ENCODE data around the gene KIF5A.

The KIF5A gene

DNA sequence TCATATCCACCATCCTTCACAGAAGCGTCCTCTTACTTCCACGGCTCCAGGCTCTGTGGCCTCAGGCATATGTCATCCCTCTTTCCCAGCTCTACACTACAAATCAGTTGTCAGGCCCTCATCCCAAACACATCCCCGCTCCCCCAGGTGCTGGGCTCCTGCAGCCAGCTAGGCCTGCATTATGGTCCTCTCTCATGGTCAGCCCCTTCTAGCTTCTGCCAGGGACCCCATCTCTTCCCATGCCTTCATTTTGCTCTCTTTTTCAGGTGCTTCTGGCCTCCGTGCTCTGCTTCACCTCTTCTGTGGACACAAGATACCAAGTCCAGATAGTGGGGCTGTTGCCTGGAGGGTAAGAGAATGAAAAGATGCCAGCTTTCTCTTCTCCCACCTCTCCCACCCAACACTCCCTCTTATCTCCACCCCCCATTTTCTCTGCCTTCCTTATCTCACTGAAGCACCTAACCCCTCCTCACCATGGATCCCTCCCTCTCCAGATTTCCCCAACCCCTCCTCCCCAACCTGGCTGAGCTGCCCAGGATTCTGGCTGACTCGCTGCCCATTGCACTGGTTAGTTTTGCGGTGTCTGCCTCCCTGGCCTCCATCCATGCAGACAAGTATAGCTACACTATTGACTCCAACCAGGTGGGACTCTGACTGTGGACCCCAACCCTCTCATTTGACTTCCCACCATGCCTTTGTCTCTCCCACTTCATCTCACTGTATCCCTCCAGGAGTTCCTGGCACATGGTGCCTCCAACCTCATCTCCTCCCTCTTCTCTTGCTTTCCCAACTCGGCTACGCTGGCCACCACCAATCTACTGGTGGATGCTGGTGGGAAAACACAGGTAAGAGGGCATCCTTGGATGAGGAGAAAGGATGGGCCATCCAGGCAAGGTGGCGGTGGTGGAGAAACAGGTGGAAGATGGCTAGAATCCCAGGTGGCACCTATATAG is 72.7 kb downstream of the KIF5A start:
- no peak for ATAC-seq
- TF ChIP-seq TCF4 (CRISPR knock-in tag; IDR thresholded peaks at IDR 0.05; ENCODE audit: borderline replicate concordance) (no peak), ZC3H10 (CRISPR knock-in tag; IDR thresholded peaks at IDR 0.05) (no peak), BACH2 (CRISPR knock-in tag; IDR thresholded peaks at IDR 0.05; ENCODE audit: borderline replicate concordance) (no peak), CSRNP3 (CRISPR knock-in tag; IDR thresholded peaks at IDR 0.05) (no peak), ZFP3 (CRISPR knock-in tag; IDR thresholded peaks at IDR 0.05) (no peak), GLIS3 (CRISPR knock-in tag; IDR thresholded peaks at IDR 0.05) (no peak), ZNF565 (CRISPR knock-in tag; conservative IDR thresholded peaks at IDR 0.05; ENCODE audit: low read depth) (no peak), ZNF8 (CRISPR knock-in tag; IDR thresholded peaks at IDR 0.05) (no peak), RARB (CRISPR knock-in tag; IDR thresholded peaks at IDR 0.05) (no peak), CSDC2 (CRISPR knock-in tag; IDR thresholded peaks at IDR 0.05) (no peak), ARNTL (CRISPR knock-in tag; IDR thresholded peaks at IDR 0.05; ENCODE audit: borderline replicate concordance, low read depth) (no peak), ZFP30 (CRISPR knock-in tag; IDR thresholded peaks at IDR 0.05) (no peak), OSR1 (CRISPR knock-in tag; IDR thresholded peaks at IDR 0.05) (no peak), ISL1 (CRISPR knock-in tag; IDR thresholded peaks at IDR 0.05) (no peak), PPARA (CRISPR knock-in tag; IDR thresholded peaks at IDR 0.05; ENCODE audit: borderline replicate concordance) (no peak), TOX (CRISPR knock-in tag; IDR thresholded peaks at IDR 0.05; ENCODE audit: borderline replicate concordance) (no peak), ZNF70 (CRISPR knock-in tag; IDR thresholded peaks at IDR 0.05) (no peak), CREB5 (CRISPR knock-in tag; IDR thresholded peaks at IDR 0.05; ENCODE audit: low read depth) (no peak)
- TF ChIP-seq, protein P1, sequence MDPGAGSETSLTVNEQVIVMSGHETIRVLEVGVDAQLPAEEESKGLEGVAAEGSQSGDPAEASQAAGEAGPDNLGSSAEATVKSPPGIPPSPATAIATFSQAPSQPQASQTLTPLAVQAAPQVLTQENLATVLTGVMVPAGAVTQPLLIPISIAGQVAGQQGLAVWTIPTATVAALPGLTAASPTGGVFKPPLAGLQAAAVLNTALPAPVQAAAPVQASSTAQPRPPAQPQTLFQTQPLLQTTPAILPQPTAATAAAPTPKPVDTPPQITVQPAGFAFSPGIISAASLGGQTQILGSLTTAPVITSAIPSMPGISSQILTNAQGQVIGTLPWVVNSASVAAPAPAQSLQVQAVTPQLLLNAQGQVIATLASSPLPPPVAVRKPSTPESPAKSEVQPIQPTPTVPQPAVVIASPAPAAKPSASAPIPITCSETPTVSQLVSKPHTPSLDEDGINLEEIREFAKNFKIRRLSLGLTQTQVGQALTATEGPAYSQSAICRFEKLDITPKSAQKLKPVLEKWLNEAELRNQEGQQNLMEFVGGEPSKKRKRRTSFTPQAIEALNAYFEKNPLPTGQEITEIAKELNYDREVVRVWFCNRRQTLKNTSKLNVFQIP (CRISPR knock-in tag; IDR thresholded peaks at IDR 0.05; ENCODE audit: borderline replicate concordance, low read depth): no peak
- TF ChIP-seq, protein P2, sequence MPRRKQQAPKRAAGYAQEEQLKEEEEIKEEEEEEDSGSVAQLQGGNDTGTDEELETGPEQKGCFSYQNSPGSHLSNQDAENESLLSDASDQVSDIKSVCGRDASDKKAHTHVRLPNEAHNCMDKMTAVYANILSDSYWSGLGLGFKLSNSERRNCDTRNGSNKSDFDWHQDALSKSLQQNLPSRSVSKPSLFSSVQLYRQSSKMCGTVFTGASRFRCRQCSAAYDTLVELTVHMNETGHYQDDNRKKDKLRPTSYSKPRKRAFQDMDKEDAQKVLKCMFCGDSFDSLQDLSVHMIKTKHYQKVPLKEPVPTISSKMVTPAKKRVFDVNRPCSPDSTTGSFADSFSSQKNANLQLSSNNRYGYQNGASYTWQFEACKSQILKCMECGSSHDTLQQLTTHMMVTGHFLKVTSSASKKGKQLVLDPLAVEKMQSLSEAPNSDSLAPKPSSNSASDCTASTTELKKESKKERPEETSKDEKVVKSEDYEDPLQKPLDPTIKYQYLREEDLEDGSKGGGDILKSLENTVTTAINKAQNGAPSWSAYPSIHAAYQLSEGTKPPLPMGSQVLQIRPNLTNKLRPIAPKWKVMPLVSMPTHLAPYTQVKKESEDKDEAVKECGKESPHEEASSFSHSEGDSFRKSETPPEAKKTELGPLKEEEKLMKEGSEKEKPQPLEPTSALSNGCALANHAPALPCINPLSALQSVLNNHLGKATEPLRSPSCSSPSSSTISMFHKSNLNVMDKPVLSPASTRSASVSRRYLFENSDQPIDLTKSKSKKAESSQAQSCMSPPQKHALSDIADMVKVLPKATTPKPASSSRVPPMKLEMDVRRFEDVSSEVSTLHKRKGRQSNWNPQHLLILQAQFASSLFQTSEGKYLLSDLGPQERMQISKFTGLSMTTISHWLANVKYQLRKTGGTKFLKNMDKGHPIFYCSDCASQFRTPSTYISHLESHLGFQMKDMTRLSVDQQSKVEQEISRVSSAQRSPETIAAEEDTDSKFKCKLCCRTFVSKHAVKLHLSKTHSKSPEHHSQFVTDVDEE (CRISPR knock-in tag; IDR thresholded peaks at IDR 0.05): no peak

GRCh38 chr12:57623385-57623784 is 73.5 kb downstream of the KIF5A start:
- ATAC-seq: no peak
- TF ChIP-seq ZNF70 (CRISPR knock-in tag; IDR thresholded peaks at IDR 0.05) (no peak), ESRRG (CRISPR knock-in tag; IDR thresholded peaks at IDR 0.05) (no peak), ZNF8 (CRISPR knock-in tag; IDR thresholded peaks at IDR 0.05) (no peak), TOX (CRISPR knock-in tag; IDR thresholded peaks at IDR 0.05; ENCODE audit: borderline replicate concordance) (no peak), CSDC2 (CRISPR knock-in tag; IDR thresholded peaks at IDR 0.05) (no peak), OSR1 (CRISPR knock-in tag; IDR thresholded peaks at IDR 0.05) (no peak), PATZ1 (CRISPR knock-in tag; IDR thresholded peaks at IDR 0.05; ENCODE audit: borderline replicate concordance) (no peak)
- TF ChIP-seq, protein P1 (CRISPR knock-in tag; IDR thresholded peaks at IDR 0.05; ENCODE audit: borderline replicate concordance, low read depth): no peak

Measured in SK-N-SH treated with all-trans-retinoic acid at 6 μM for 48 hours (cell line).